GM12878 (cell line): Measurements from ENCODE around the gene KIN. TPM values are rescaled to one million over a fixed set of nuclear protein-coding genes. Genes with fewer than 3 reads are reported as not detected.

Source experiments
- EP300 ChIP-seq, 2 experiments: fragments of 150-350 bp in 1 of 2; IDR thresholded peaks; 2 replicates each; pipeline ENCODE4 v1.6.1; 2011 to 2012; ENCODE audit warnings: low read depth in 2 of 2, low read length in 2 of 2, borderline replicate concordance in 1 of 2, improper control_type of control experiment in 1 of 2, inconsistent platforms in 1 of 2; ENCODE audit not compliant: control insufficient read depth in 1 of 2
- IKZF1 ChIP-seq: fragments of 450-650 bp; conservative IDR thresholded peaks from 2 replicates; pipeline ENCODE4 v1.6.1; 2017; ENCODE audit warnings: antibody characterized with exemption, mild to moderate bottlenecking
- POLR2AphosphoS5 ChIP-seq: IDR thresholded peaks from 2 replicates; pipeline ENCODE4 v1.6.1; 2011; ENCODE audit warnings: mild to moderate bottlenecking, low read length, inconsistent platforms
- RAD21 ChIP-seq: IDR thresholded peaks from 2 replicates; pipeline ENCODE4 v1.6.1; 2011; ENCODE audit warnings: mild to moderate bottlenecking, low read depth, low read length, moderate library complexity; ENCODE audit not compliant: insufficient read depth
- RELA ChIP-seq: fragments of 450-650 bp; IDR thresholded peaks from 2 replicates; pipeline ENCODE4 v1.8.0; 2014; ENCODE audit warnings: borderline replicate concordance; ENCODE audit not compliant: partially characterized antibody
- TBL1XR1 ChIP-seq: IDR thresholded peaks from 2 replicates; pipeline ENCODE4 v1.6.1; 2012; ENCODE audit warnings: low read depth, low read length, improper control_type of control experiment
- polyA plus RNA-seq, 11 experiments: library from polyadenylated mRNA; depleted of rRNA in 4 of 11; unstranded in 6 of 11; stranded (reverse) in 5 of 11; fragments of >200 nt; fragmentation: Nextera tagmentation in 4 of 11; fragmentation: Illumina TruSeq in 1 of 11; extraction: Ambion mirVana in 4 of 11; extraction: Trizol in 1 of 11; gene quantifications; 1 replicate in 1 of 11; 2 replicates in 10 of 11; pipeline versions ENCODE4 v1.2.1 to v1.2.3, GENCODE V29; 2011 to 2016; ENCODE audit warnings: inconsistent platforms in 2 of 11, missing spikeins in 2 of 11, low read depth in 1 of 11
- total RNA-seq, 4 experiments: library from RNA; depleted of rRNA in 3 of 4; stranded (reverse); fragments of >200 nt in 3 of 4; fragmentation: Illumina TruSeq in 1 of 4; extraction: Trizol in 1 of 4; gene quantifications; 2 replicates each; pipeline versions ENCODE4 v1.2.1 to v1.2.3, GENCODE V29; 2013 to 2021
- TF ChIP-seq, protein P1 (sequence below): fragments of 450-650 bp; formaldehyde crosslinking; IDR thresholded peaks from 2 replicates; pipeline ENCODE4 v1.5.0; 2022; ENCODE audit warnings: mild to moderate bottlenecking, missing genetic modification characterization
- TF ChIP-seq, protein P2 (sequence below): IDR thresholded peaks from 2 replicates; pipeline ENCODE4 v1.6.1; 2012; ENCODE audit warnings: low read depth, low read length, improper control_type of control experiment

Gene KIN
- total and polyA plus RNA-seq, 10 of the 15 experiments (the other 5 are each of a cell fraction or from before 2014, with no cell fraction given) = 6.8 to 33.2 (median 11.3) TPM

- TF ChIP-seq, protein P1, sequence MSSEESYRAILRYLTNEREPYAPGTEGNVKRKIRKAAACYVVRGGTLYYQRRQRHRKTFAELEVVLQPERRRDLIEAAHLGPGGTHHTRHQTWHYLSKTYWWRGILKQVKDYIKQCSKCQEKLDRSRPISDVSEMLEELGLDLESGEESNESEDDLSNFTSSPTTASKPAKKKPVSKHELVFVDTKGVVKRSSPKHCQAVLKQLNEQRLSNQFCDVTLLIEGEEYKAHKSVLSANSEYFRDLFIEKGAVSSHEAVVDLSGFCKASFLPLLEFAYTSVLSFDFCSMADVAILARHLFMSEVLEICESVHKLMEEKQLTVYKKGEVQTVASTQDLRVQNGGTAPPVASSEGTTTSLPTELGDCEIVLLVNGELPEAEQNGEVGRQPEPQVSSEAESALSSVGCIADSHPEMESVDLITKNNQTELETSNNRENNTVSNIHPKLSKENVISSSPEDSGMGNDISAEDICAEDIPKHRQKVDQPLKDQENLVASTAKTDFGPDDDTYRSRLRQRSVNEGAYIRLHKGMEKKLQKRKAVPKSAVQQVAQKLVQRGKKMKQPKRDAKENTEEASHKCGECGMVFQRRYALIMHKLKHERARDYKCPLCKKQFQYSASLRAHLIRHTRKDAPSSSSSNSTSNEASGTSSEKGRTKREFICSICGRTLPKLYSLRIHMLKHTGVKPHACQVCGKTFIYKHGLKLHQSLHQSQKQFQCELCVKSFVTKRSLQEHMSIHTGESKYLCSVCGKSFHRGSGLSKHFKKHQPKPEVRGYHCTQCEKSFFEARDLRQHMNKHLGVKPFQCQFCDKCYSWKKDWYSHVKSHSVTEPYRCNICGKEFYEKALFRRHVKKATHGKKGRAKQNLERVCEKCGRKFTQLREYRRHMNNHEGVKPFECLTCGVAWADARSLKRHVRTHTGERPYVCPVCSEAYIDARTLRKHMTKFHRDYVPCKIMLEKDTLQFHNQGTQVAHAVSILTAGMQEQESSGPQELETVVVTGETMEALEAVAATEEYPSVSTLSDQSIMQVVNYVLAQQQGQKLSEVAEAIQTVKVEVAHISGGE (CRISPR knock-in tag) = no peak
- no peak for TF ChIP-seq RELA
- TF ChIP-seq, protein P2, sequence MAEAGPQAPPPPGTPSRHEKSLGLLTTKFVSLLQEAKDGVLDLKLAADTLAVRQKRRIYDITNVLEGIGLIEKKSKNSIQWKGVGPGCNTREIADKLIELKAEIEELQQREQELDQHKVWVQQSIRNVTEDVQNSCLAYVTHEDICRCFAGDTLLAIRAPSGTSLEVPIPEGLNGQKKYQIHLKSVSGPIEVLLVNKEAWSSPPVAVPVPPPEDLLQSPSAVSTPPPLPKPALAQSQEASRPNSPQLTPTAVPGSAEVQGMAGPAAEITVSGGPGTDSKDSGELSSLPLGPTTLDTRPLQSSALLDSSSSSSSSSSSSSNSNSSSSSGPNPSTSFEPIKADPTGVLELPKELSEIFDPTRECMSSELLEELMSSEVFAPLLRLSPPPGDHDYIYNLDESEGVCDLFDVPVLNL = no peak
- no peak for TF ChIP-seq RAD21
- no peak for TF ChIP-seq IKZF1
- TF ChIP-seq POLR2AphosphoS5 = no peak
- TF ChIP-seq EP300 (IDR thresholded peaks at IDR 0.05; ENCODE audit: borderline replicate concordance in 1 of 2, control insufficient read depth in 1 of 2, low read depth in 2 of 2, low read length in 2 of 2) = no peak
- no peak for TF ChIP-seq TBL1XR1
- TF ChIP-seq, all 136 proteins: peak for 0
Observed at GRCh38 chr10:7810443-7810842, 22.6 kb upstream of the KIN start (continued).
